Stimulated activated naive CD8-positive, alpha-beta T cell treated with anti-CD3 and anti-CD28 coated beads, Interleukin-15, Interleukin-2, amounts not matched to agents 100 U/mL and 50 U/mL, for 24 hours (primary cell): Measurements from ENCODE around the gene TIAM2.
"Not testable (repeated sequence)": the region's sequence is repeated elsewhere in the genome, so short reads cannot be mapped to it uniquely, and the experiment has no call there.

Experiments
- ATAC-seq: fragments of 150-1000 bp; cut with Tn5 transposase; one replicate; pipeline ENCODE4 v1.10.0; 2021
- DNase-seq: peaks from one replicate; pipeline ENCODE4 v3.0.0; 2021

The TIAM2 gene

GRCh38 chr6:155262655-155263054, 267.5 kb downstream of the TIAM2 start:
- no peak for DNase-seq
- no peak for ATAC-seq

DNA sequence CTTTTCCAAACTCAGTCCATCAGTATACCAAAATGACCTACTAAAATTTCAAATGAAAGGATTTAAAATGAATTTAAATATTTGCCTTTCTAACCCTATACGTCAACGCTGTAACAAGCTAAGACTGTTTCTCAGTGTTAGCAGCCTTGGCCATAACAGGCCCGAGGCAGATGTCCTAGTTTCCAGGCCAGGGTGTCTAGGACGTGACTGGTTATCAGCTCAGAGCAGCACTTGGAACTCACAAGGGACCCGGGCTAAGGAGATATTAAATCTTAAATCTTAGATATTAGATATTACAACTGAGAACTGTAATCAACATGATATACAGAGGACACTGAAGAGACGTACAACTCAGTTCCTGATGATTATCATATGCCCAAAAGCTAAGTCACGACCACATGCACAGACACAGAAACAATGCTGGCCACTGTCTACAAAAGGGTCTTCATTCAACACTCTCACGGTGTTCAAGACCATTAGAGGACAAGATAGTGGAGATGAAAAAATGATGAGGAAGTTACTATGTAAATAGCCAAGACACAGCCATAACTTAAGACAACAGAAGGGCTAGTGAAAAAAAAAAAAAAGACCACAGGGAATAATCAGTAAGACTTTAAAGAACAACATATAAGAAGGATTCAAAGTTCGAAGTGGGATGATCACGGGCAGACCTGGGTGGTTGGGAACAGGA, 268.4 kb downstream of the TIAM2 start, which contains the start of gene CLDN20:
Gene CLDN20, plus strand, starts transcription at position 641 of the 691 bp plus-strand sequence. CDS start 11,707 bp downstream, outside the sequence.
- DNase-seq = no peak
- no peak for ATAC-seq

DNA sequence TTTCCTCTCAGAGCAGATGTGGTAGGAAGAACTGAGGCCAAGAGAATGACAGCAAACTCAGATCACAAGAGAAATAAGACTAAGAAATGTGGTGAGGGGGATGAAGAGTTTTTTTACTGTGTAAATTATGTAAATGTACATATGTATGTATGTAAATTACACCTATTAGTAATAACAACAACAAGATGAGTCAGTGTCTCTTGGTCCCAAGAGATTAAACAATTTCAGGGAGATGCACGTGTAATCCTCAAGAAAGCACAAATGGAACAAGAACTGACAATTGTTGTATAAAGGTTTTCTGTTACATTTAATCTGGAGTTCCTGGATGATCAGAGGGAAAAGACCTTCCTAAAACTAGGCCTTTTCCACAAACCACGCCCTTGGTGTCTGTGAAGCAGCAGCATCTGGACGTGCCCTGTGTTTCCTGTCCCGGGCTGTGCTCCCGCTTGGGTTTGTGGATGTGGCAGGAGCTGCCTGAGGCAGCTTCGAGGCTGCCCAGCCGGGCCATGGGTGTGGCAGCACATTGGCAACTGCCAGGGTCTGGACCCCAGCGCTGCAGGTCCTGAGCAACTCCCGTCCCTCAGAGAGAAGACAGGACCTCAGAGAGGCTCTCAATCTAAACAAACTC, 269.7 kb downstream of the TIAM2 start:
- DNase-seq = no peak
- no peak for ATAC-seq

DNA sequence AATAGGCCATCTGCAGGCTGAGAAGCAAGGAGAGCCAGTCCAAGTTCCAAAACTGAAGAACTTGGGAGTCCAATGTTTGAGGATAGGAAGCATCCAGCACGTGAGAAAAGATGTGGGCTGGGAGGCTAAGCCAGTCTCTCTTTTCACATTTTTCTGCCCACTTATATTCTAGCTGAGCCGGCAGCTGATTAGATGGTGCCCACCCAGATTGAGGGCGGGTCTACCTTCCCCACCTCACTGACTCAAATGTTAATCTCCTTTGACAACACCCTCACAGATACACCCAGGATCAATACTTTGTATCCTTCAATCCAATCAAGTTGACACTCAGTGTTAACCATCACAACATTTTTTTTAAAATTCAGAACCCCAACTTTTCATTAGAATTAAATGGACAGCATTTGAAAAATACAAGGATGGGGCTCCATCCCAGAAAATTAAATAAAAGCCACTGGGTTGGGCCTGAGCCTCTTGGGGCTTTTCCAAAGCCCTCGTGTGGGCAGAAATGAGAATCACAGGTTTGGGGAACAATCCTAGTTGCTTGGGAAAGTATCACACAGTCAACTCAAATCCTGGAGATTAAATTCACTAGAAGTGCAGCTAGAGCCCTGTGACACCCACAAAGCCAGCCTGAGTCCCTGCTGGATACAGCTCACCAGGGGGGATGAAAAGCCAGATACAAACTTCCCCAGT, 270.9 kb downstream of the TIAM2 start:
- no peak for ATAC-seq

DNA sequence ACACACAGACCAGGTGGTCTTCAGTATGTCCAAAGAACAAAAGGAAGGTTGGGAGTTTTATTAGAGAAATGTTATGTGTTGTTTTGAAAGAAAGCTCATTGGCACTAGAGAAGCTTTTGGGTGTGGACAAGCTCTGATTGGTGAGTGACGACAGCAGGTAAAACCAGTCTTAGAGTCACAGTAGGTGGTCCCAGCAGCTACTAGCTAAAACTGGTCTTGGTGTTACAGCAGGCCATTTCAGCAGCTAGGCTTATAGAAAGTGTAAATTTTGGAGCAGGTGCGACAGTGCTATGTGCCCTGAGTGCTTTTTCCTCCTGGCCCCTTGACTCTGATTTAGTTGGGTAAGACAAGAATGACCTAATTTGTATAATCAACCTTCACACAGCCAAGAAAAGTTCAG, 272.3 kb downstream of the TIAM2 start:
- ATAC-seq (no peak), DNase-seq (no peak)

More for the DNA sequence above, 270.9 kb downstream of the TIAM2 start:
- DNase-seq = no peak

DNA sequence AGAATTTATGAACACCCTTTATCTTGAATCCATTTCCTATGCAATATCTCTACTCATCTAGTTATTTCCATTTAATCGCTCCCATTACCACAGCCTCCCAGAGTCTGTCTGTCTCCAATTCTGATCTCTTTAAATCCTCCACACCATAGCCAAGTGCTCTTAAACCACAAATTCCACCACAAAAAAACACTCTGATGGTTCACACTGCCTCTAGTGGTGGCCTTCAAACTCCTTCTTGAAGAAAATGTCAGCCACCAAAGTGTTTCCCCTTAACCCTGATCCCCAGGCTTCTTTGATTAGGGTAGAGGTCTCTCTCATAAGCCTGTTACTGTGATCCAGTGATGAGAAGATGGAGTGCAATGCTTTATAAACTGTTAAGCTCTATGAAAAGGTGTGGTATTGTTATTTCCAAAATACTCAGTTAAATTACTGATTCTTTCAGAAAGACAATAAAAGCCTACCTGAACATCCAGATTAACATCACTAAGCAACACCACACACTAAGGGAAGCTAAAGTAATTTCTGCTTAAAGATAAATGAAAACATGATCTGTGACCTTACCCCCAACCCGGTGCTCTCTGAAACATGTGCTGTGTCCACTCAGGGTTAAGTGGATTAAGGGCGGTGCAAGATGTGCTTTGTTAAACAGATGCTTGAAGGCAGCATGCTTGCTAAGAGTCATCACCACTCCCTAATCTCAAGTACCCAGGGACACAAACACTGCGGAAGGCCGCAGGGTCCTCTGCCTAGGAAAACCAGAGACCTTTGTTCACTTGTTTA, 273.2 kb downstream of the TIAM2 start:
- peak; percentile 66 for ATAC-seq
- not testable (repeated sequence) for DNase-seq

- DNase-seq = no peak
- ATAC-seq = no peak
Measured at GRCh38 chr6:155269765-155270164, 274.6 kb downstream of the TIAM2 start.

DNA sequence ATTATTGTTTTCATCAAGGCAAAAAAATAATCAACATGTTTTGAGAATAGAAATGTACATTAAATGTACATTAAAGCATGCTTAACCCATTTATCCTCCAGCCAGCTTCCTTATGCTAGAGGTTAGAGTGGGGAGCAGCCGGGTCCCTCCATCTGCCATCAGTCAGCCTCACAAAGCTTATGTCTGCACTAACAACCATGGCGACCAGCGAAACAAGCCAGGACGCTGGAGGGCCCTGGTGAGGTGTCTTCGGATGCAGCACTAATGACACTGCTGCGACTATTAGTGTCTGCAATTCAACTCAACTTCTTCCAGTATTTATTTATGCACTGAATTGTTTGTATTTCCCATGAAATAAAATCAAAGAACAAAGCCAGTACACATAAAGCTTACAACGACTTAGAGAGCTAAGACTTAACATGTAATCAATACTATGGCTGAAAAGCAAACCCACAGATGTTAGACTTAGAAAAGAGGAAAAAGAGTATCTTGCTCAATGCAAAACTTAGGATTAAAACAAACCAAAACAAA, 275.5 kb downstream of the TIAM2 start:
- DNase-seq (no peak), ATAC-seq (no peak)

- ATAC-seq (no peak), DNase-seq (no peak)
Measured at GRCh38 chr6:155271145-155271544, 276.0 kb downstream of the TIAM2 start.

DNA sequence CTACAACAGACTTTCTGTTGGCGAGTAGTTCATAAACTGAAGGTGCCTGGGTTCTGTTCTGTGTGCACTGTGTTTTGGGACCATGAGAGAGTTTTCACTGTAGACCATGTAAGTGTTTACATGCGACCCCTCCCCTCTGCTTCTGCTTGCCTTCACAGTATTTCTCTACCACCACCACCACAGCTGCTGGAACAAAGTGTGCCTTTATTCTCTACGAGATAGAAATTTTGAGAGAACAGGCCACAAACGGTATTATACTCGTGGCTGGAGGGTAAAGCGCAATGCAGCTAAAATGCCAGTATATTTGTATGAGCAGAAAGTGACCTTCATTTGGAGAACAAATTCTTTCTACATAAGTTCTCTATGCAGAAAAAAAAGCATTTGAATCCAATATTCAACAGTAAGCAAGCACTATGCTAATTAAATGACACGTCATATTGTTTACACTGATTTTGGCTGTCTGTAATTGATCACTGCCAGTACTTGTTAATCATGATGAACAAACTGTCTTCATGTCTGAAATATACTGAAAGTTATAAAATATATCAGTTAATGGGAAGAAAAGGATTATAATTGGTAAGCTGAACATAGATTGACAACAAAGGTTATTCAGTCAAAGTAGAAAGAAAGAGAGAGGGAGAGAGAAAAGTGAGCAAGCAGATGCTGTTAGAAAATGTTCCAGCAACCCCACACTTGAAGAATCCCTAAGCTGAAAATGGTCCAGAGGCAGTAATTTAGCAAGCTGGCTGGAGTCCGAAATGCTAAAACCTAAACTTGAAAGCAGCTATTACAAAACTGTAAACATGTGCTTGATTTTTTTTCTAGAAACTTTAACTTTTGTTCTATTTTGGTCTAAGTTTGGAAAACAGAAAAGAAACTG, 277.5 kb downstream of the TIAM2 start:
- no peak for DNase-seq
- ATAC-seq = no peak

DNA sequence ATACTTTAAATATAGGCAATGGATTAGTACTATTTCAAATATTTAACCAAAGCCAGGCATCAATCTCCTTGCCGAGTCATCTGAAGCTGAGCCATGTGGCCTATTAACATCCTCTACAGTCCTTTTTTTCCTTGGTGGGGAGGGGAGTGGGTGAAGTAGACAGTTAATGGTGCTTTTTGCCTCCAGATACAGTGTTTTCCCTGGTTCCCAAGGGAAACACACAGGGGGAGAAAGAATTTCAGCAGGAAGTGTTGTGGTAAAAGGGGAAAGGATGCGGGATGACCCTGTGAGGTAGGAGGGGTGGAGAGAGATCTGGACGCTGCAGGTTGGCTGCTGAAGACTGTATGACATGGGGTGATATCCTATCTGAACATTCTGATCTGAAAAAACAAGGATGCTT, 278.3 kb downstream of the TIAM2 start:
- no peak for DNase-seq
- ATAC-seq = no peak

GRCh38 chr6:155274106-155274505, 279.0 kb downstream of the TIAM2 start:
- DNase-seq (no peak), ATAC-seq (no peak)

DNA sequence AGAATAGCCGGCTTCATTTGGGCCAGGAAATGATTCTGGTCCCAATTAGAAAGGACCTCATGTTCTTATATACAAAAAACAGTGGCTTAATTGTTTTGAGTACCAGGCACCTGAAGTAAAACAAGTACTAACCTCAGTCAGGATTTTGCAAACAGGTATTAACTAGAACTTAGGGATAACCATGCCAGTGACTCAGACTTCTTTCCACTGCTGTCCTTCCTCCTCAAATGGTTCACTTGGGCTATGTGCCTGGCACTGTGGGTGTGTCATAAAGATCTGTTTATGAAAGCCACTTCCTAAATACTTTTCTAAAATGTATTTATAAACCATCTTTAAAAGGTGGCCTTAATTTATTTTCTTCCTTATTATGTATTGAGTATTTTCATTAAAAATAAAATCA, 279.4 kb downstream of the TIAM2 start:
- ATAC-seq (no peak), DNase-seq (no peak)

GRCh38 chr6:155275808-155276480, 280.8 kb downstream of the TIAM2 start:
- ATAC-seq (no peak), DNase-seq (no peak)

GRCh38 chr6:155276638-155277037, 281.5 kb downstream of the TIAM2 start:
- DNase-seq = no peak
- no peak for ATAC-seq

DNA sequence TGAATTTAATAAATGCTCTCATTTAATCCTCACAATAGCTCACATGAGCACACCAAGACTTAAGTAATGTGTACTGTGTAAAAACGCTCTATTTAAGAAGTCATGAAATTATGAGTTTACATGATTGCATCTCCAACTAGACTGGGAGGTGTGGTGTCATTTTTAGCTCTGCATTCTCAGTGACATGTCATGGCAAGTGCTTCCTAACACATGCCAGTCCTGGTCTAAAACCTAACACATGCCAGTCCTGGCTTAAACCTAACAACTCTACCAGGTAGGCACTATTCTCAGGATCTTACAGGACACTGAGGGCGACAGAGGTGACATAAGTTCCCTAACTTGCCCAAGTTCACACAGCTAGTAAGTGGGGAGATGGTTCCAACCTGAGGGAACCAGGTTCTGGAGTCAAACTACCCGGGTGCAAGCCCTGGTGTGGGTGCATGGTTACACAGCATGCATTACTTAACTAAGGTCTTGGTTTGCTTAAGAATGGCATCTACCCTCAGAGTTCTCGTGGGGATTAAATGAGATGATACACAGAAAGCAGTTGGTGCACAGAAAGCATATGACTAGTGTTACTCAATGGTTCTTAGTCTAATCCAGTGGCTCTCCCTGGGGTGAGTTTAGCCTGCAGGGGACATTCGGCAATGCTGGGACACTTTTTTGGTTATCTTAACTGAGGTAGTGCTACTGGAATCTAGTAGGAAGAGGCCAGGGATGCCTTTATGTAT, 283.4 kb downstream of the TIAM2 start:
- DNase-seq (no peak), ATAC-seq (no peak)

DNA sequence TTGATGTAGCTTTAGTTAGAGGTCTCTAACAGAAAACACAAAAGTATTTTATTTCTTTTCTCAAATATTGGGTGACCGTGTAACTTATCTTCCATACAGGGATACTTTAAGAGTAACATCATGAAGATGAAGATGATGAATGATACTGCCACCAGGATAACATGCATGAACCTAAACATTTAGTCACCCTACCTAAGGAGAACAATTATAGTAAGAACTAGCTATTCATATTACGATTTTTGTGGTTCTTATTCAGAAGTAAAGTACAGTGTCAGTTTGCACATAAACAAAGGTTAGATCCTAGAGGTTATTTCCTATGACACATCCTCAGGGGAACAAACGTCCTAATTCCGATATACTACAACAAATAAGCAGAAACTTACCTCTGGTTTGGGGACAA, 289.7 kb downstream of the TIAM2 start:
- no peak for ATAC-seq
- DNase-seq = no peak

DNA sequence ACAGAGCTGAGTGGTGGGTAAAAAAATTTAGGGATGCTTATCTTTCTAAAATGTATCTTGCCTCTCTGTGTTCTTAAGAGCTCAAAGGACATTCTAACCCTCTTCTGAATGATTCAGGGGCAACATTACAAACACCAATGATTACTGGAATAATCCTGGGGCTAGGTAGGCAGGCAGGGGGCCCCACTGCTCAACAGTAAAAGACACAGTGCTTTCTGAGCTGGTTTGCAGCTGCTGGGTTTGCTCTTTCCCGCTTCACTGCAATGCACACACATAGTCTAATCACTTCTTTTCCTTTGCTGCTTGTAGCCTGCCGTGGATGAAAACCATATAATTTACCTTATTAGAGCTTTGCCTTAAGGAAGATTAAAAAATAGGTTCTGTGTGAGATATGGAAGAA, 292.6 kb downstream of the TIAM2 start:
- DNase-seq (no peak), ATAC-seq (no peak)

GRCh38 chr6:155290491-155290890, 295.4 kb downstream of the TIAM2 start:
- no peak for DNase-seq
- ATAC-seq = no peak

DNA sequence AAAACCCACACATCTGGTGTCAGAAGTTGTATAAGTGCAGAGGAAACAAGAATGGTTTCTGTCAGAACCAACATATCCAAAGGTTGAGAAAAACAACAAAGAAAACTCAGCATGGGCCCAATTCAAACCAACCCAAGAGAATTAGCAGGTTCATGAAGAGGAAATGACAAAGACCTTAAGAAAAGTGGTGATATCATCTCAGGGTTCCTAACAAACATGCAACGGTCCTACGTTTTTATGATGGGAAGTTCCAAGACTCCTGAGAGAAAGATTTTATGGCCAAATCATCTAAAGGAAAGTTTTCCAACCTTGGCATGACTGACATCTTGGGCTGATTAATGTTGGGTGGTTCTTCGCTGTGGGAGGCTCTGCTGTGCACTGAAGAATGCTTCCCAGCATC, 296.2 kb downstream of the TIAM2 start:
- DNase-seq (no peak), ATAC-seq (no peak)
